Lower leg skin (tissue), 4 donors: ENCODE data around the gene STIM1. TPM values are rescaled to one million over a fixed set of nuclear protein-coding genes. Genes with fewer than 3 reads are reported as not detected.
A peak's percentile ranks its signal among the peaks of the same experiment; 100 is the strongest.

ENCODE experiments used
- DNase-seq, 2 donors: peaks; one replicate each; pipeline ENCODE4 v3.0.0-alpha.2; 2019; ENCODE audit warnings: low spot score in 2 of 2
- H3K4me3 ChIP-seq: fragments of 200-600 bp; sonication (generic); 2 replicates; pipeline ENCODE4 v1.5.1; 2017; ENCODE audit warnings: mild to moderate bottlenecking, low read depth; ENCODE audit not compliant: poor library complexity, severe bottlenecking
- CTCF ChIP-seq, 3 donors: fragments of 450-650 bp; IDR thresholded peaks; one replicate each; pipeline ENCODE4 v1.5.1; 2016; ENCODE audit warnings: antibody characterized with exemption in 3 of 3, mild to moderate bottlenecking in 3 of 3, moderate library complexity in 2 of 3
- POLR2A ChIP-seq, 2 donors: fragments of 450-650 bp; IDR thresholded peaks; one replicate each; pipeline ENCODE4 v1.6.1; 2016 to 2017; ENCODE audit warnings: antibody characterized with exemption in 2 of 2, mild to moderate bottlenecking in 1 of 2, moderate library complexity in 1 of 2
- WGBS, 2 donors: methylation state at CpG; one replicate each; pipeline ENCODE4 v1.1.5; 2018; 5-methylcytosine and 5-hydroxymethylcytosine counted together
- intact Hi-C: fragments of 100-400 bp; cut with DNase I; formaldehyde crosslinking; loops from one replicate; pipeline ENCODE4 v1.15.0; 2023; ENCODE audit warnings: low total_unique reads
- total RNA-seq, 4 donors: library from RNA; depleted of rRNA; stranded (reverse); fragments of >200 nt; gene quantifications; one replicate each; pipeline ENCODE4 v1.1.0, GENCODE V29; 2016

STIM1 gene
- total RNA-seq, 4 donors from 2014 or later, result 43.7 to 75.9 (median 64.9) TPM

- intact Hi-C loops, result no loop called here
- TF ChIP-seq POLR2A (IDR thresholded peaks at IDR 0.05), result no peak
- no peak for TF ChIP-seq CTCF (IDR thresholded peaks at IDR 0.05)
- DNase-seq, result peak; percentile 76 to 90
- 18 to 20% methylated on average over 2 of the region's 2 CpGs for WGBS, 2 donors
- no peak overlapping the region for H3K4me3 ChIP-seq
These were observed 64.8 kb downstream of the STIM1 start for GRCh38 chr11:3920148-3920852.

DNA sequence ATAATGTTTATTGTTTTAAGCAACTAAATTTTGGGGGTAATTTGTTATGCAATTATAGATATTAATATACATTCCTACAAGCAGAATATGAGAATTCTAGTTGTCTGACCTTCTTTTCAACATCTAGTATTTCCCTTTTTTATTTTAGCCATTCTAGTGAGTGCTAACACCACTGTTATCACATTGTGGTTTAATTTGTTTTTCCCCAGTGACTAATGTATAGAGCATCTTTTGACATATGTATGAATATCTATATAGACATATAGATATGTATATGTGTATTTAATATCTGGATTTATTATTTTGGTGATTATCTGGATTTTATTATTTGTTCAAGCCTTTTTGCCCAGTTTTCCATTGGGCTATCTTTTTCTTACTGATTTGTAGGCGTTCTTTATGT, 66.6 kb downstream of the STIM1 start:
- no peak overlapping the region for H3K4me3 ChIP-seq
- TF ChIP-seq CTCF (IDR thresholded peaks at IDR 0.05) (no peak), POLR2A (IDR thresholded peaks at IDR 0.05) (no peak)
- intact Hi-C loops, result no loop called here
- WGBS, 2 donors, result 97 to 100% methylated on average over 1 of the region's 1 CpG
- no peak for DNase-seq

GRCh38 chr11:3925513-3925912, 70.0 kb downstream of the STIM1 start:
- intact Hi-C loops, result no loop called here
- no peak for TF ChIP-seq POLR2A (IDR thresholded peaks at IDR 0.05)
- no peak for TF ChIP-seq CTCF (IDR thresholded peaks at IDR 0.05)
- no peak overlapping the region for H3K4me3 ChIP-seq
- DNase-seq, result no peak
- WGBS, 2 donors, result 93 to 95% methylated on average over 1 of the region's 1 CpG

DNA sequence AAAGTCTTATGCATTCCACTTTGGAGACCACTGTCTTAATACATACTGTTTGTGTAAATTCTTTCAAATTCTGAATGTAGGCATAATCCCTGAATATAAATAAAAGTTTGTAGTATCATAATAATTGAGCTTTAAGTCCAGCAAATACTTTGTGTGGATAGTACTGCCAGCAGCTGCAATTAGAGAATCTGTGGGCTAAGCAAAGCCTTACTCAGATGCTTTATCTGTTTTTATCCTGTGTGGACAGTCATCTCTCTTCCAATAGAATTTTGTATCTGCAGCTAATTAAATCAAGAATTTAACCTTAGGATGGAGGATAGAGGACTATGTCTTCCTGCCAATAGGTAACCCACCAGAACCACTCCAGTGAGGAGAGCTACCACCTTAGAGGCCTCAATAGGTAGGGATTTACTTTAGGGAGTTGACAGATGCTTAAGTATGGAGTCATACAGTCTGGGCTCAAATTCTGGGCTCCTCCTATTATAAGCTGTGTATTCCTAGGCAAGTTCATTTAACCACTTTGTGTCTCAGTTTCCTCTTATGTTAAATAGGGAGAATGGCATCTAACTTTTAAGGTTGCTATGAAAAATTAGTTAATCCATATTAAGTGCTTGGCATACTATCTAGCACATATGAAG, 71.1 kb downstream of the STIM1 start:
- no peak for TF ChIP-seq CTCF (IDR thresholded peaks at IDR 0.05)
- no peak for TF ChIP-seq POLR2A (IDR thresholded peaks at IDR 0.05)
- peak in 1 of 2 donors; percentile 8 for DNase-seq
- intact Hi-C loops, result no loop called here
- H3K4me3 ChIP-seq, result no peak overlapping the region

GRCh38 chr11:3927129-3927796, 71.8 kb downstream of the STIM1 start:
- no peak overlapping the region for H3K4me3 ChIP-seq
- WGBS, 2 donors, result 72 to 76% methylated on average over 6 of the region's 6 CpGs

More at GRCh38 chr11:3927129-3927796, 71.8 kb downstream of the STIM1 start:
- no peak for DNase-seq
- intact Hi-C loops, result no loop called here
- TF ChIP-seq POLR2A (IDR thresholded peaks at IDR 0.05), result no peak
- no peak for TF ChIP-seq CTCF (IDR thresholded peaks at IDR 0.05)
